Measurements from ENCODE around the gene LRRC4C. TPM values are rescaled to one million over a fixed set of nuclear protein-coding genes. Genes with fewer than 3 reads are reported as not detected.

LRRC4C gene
- polyA plus RNA-seq, 1 experiment = 0.02 TPM

GRCh38 chr11:40166892-40167291, 1292.6 kb downstream of the LRRC4C start:
- ChIA-PET POLR2A (no interaction called here), CTCF (no interaction called here)
- DNase-seq (ENCODE audit: low read depth, low spot score) = no peak
- TF ChIP-seq CTCF (IDR thresholded peaks at IDR 0.05; ENCODE audit: low read depth, low read length) = no peak
- Histone ChIP-seq H3K27ac (ENCODE audit: low read depth, low read length) (no peak overlapping the region), H3K27me3 (ENCODE audit: control insufficient read depth, insufficient read depth, low read length) (no peaks in the 10 kb centered on the region), H3K9me3 (ENCODE audit: control insufficient read depth, insufficient read depth, low read length) (no peaks in the 10 kb centered on the region; the same call in 1 of the 2 replicates), H3K4me3 (ENCODE audit: low read depth, low read length) (no peak overlapping the region)

- CTCF ChIA-PET = no interaction called here
Observed at GRCh38 chr11:40162901-40163883, 1296.3 kb downstream of the LRRC4C start.

GRCh38 chr11:40161854-40162410, 1297.5 kb downstream of the LRRC4C start:
- ChIA-PET CTCF (no interaction called here), POLR2A (no interaction called here)
- DNase-seq (ENCODE audit: low read depth, low spot score) = no peak
- no peak overlapping the region for H3K4me3 ChIP-seq (ENCODE audit: low read depth, low read length)
- no peak overlapping the region for H3K27ac ChIP-seq (ENCODE audit: low read depth, low read length)
- TF ChIP-seq CTCF (IDR thresholded peaks at IDR 0.05; ENCODE audit: low read depth, low read length) = no peak
- H3K9me3 ChIP-seq (ENCODE audit: control insufficient read depth, insufficient read depth, low read length) = 0 out of 2 replicates have a peak, but pooled peaks cover 3% of the 10 kb centered on the region
- H3K27me3 ChIP-seq (ENCODE audit: control insufficient read depth, insufficient read depth, low read length) = no peaks in the 10 kb centered on the region

More at GRCh38 chr11:40162901-40163883, 1296.3 kb downstream of the LRRC4C start:
- peaks cover 3% of the 10 kb centered on the region; the same call in 1 of the 2 replicates for H3K9me3 ChIP-seq (ENCODE audit: control insufficient read depth, insufficient read depth, low read length)
- no peak overlapping the region for H3K4me3 ChIP-seq (ENCODE audit: low read depth, low read length)
- TF ChIP-seq CTCF (IDR thresholded peaks at IDR 0.05; ENCODE audit: low read depth, low read length) = no peak
- DNase-seq (ENCODE audit: low read depth, low spot score) = no peak
- POLR2A ChIA-PET = no interaction called here
- H3K27ac ChIP-seq (ENCODE audit: low read depth, low read length) = no peak overlapping the region
- H3K27me3 ChIP-seq (ENCODE audit: control insufficient read depth, insufficient read depth, low read length) = no peaks in the 10 kb centered on the region

GRCh38 chr11:40160418-40160817, 1299.0 kb downstream of the LRRC4C start:
- H3K27ac ChIP-seq (ENCODE audit: low read depth, low read length) = no peak overlapping the region
- no peak for TF ChIP-seq CTCF (IDR thresholded peaks at IDR 0.05; ENCODE audit: low read depth, low read length)
- H3K9me3 ChIP-seq (ENCODE audit: control insufficient read depth, insufficient read depth, low read length) = 0 out of 2 replicates have a peak, but pooled peaks cover 3% of the 10 kb centered on the region
- ChIA-PET POLR2A (no interaction called here), CTCF (no interaction called here)
- H3K27me3 ChIP-seq (ENCODE audit: control insufficient read depth, insufficient read depth, low read length) = no peaks in the 10 kb centered on the region
- no peak for DNase-seq (ENCODE audit: low read depth, low spot score)
- H3K4me3 ChIP-seq (ENCODE audit: low read depth, low read length) = no peak overlapping the region

- TF ChIP-seq CTCF (IDR thresholded peaks at IDR 0.05; ENCODE audit: low read depth, low read length) = no peak
- DNase-seq (ENCODE audit: low read depth, low spot score) = no peak
- H3K4me3 ChIP-seq (ENCODE audit: low read depth, low read length) = no peak overlapping the region
- peaks cover 10% of the 10 kb centered on the region for H3K9me3 ChIP-seq (ENCODE audit: control insufficient read depth, insufficient read depth, low read length)
- H3K27ac ChIP-seq (ENCODE audit: low read depth, low read length) = no peak overlapping the region
- CTCF ChIA-PET = no interaction called here
- POLR2A ChIA-PET = no interaction called here
- no peaks in the 10 kb centered on the region for H3K27me3 ChIP-seq (ENCODE audit: control insufficient read depth, insufficient read depth, low read length)
Observed at GRCh38 chr11:40149721-40150120, 1309.7 kb downstream of the LRRC4C start.

All from AG04450 (cell line).